MM.1S (cell line): ENCODE data around the gene LNPEP.

Experiments
- EZH2 ChIP-seq: fragments of 300-600 bp; sonication (generic); optimal IDR thresholded peaks from 2 replicates; pipeline ENCODE3; 2017; ENCODE audit warnings: low read depth, mild to moderate bottlenecking, antibody characterized with exemption, low read length, mixed read lengths
- EZH2phosphoT487 ChIP-seq: fragments of 300-600 bp; sonication (generic); IDR thresholded peaks from 2 replicates; pipeline ENCODE4 v1.6.1; 2018; ENCODE audit warnings: antibody characterized with exemption, low read length
- TF ChIP-seq, protein P1 (sequence below): fragments of 300-600 bp; sonication (generic); IDR thresholded peaks from 2 replicates; pipeline ENCODE4 v1.5.1; 2016; ENCODE audit warnings: antibody characterized with exemption, low read length, mixed read lengths

- no peak for TF ChIP-seq EZH2
- TF ChIP-seq, protein P1, sequence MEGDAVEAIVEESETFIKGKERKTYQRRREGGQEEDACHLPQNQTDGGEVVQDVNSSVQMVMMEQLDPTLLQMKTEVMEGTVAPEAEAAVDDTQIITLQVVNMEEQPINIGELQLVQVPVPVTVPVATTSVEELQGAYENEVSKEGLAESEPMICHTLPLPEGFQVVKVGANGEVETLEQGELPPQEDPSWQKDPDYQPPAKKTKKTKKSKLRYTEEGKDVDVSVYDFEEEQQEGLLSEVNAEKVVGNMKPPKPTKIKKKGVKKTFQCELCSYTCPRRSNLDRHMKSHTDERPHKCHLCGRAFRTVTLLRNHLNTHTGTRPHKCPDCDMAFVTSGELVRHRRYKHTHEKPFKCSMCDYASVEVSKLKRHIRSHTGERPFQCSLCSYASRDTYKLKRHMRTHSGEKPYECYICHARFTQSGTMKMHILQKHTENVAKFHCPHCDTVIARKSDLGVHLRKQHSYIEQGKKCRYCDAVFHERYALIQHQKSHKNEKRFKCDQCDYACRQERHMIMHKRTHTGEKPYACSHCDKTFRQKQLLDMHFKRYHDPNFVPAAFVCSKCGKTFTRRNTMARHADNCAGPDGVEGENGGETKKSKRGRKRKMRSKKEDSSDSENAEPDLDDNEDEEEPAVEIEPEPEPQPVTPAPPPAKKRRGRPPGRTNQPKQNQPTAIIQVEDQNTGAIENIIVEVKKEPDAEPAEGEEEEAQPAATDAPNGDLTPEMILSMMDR: no peak
- no peak for TF ChIP-seq EZH2phosphoT487
These were observed 83.7 kb downstream of the LNPEP start for GRCh38 chr5:97019435-97020117.
